Right lobe of liver (tissue), 4 donors: ENCODE results near the gene WDR13.

ENCODE experiments used
- POLR2A ChIP-seq: fragments of 450-650 bp; IDR thresholded peaks from one replicate; pipeline ENCODE4 v1.6.1; 2017; ENCODE audit warnings: antibody characterized with exemption, mild to moderate bottlenecking
- TF ChIP-seq, protein P1 (sequence below), 4 donors: fragments of 200-600 bp in 3 of 4; fragments of 450-650 bp in 1 of 4; IDR thresholded peaks; one replicate each; pipeline versions ENCODE4 v1.5.1 to v1.8.0; 2016 to 2022; ENCODE audit warnings: antibody characterized with exemption in 4 of 4, mild to moderate bottlenecking in 2 of 4
- donor health status: DM: no; HTN: no; CAD: no.
- donor health status: DM: no; HTN: no; CAD: no.
- donor health status: DM: no; HTN: yes; CAD: no.

DNA sequence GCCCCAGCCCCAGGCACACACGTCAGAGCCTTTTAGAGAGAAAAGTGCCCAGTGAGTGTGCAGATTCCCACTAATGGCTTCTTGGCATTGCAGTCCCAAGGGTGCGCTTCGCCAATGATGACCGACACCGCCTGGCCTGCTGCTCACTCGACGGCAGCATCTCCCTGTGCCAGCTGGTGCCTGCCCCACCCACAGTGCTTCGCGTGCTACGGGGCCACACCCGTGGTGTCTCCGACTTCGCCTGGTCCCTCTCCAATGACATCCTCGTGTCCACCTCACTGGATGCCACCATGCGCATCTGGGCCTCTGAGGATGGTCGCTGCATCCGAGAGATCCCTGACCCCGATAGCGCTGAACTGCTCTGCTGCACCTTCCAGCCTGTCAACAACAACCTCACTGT is 2.9 kb downstream of the WDR13 start:
- TF ChIP-seq, protein P1, sequence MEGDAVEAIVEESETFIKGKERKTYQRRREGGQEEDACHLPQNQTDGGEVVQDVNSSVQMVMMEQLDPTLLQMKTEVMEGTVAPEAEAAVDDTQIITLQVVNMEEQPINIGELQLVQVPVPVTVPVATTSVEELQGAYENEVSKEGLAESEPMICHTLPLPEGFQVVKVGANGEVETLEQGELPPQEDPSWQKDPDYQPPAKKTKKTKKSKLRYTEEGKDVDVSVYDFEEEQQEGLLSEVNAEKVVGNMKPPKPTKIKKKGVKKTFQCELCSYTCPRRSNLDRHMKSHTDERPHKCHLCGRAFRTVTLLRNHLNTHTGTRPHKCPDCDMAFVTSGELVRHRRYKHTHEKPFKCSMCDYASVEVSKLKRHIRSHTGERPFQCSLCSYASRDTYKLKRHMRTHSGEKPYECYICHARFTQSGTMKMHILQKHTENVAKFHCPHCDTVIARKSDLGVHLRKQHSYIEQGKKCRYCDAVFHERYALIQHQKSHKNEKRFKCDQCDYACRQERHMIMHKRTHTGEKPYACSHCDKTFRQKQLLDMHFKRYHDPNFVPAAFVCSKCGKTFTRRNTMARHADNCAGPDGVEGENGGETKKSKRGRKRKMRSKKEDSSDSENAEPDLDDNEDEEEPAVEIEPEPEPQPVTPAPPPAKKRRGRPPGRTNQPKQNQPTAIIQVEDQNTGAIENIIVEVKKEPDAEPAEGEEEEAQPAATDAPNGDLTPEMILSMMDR (IDR thresholded peaks at IDR 0.05) = no peak
- TF ChIP-seq POLR2A = no peak
